ENCODE measurements around the gene ITPRIPL2. TPM values are rescaled to one million over a fixed set of nuclear protein-coding genes. Genes with fewer than 3 reads are reported as not detected.

The ITPRIPL2 gene
- polyA plus RNA-seq, 1 donor from 2014 or later: not detected

GRCh38 chr16:19090916-19091315, 22.8 kb upstream of the ITPRIPL2 start:
- H4K20me1 ChIP-seq (ENCODE audit: insufficient read depth): no peaks in the 10 kb centered on the region
- no peak overlapping the region for H3K27ac ChIP-seq (ENCODE audit: low read length)
- no peak overlapping the region for H3K9ac ChIP-seq (ENCODE audit: low read length)
- no peaks in the 10 kb centered on the region for H3K27me3 ChIP-seq (ENCODE audit: insufficient read depth, low read depth, low read length)
- no peak overlapping the region for H2AFZ ChIP-seq (ENCODE audit: low read depth, low read length)
- no peaks in the 10 kb centered on the region for H3F3A ChIP-seq (ENCODE audit: insufficient read depth, low read length, poor library complexity, severe bottlenecking)
- no peaks in the 10 kb centered on the region for H3K79me2 ChIP-seq (replicated peaks; ENCODE audit: insufficient read depth, low read length)
- no peaks in the 10 kb centered on the region for H3K36me3 ChIP-seq (ENCODE audit: insufficient read depth, low read length)
- no peak for TF ChIP-seq SMC3 (conservative IDR thresholded peaks at IDR 0.05; ENCODE audit: poor library complexity)
- no peak for TF ChIP-seq CTCF (IDR thresholded peaks at IDR 0.05; ENCODE audit: poor library complexity, severe bottlenecking)
- no peak for TF ChIP-seq TAF1 (IDR thresholded peaks at IDR 0.05; ENCODE audit: low read depth)
- no peak for TF ChIP-seq EP300 (conservative IDR thresholded peaks at IDR 0.05; ENCODE audit: poor library complexity, severe bottlenecking)
- no peak for TF ChIP-seq RAD21 (conservative IDR thresholded peaks at IDR 0.05)
- TF ChIP-seq MXI1 (conservative IDR thresholded peaks at IDR 0.05; ENCODE audit: poor library complexity, severe bottlenecking): no peak
- no peak for TF ChIP-seq POLR2AphosphoS5 (IDR thresholded peaks at IDR 0.05)
- TF ChIP-seq EZH2 (IDR thresholded peaks at IDR 0.05; ENCODE audit: borderline replicate concordance, insufficient read depth, low read length, poor library complexity, severe bottlenecking): no peak
- TF ChIP-seq REST (IDR thresholded peaks at IDR 0.05; ENCODE audit: borderline replicate concordance): no peak
- H3K4me2 ChIP-seq (ENCODE audit: low read length): no peak overlapping the region
- H3K4me3 ChIP-seq (ENCODE audit: low read length): no peak overlapping the region
- H3K9me2 ChIP-seq (ENCODE audit: insufficient read depth, low read length): no peaks in the 10 kb centered on the region
- H3K9me3 ChIP-seq (ENCODE audit: low read length): no peaks in the 10 kb centered on the region

DNA sequence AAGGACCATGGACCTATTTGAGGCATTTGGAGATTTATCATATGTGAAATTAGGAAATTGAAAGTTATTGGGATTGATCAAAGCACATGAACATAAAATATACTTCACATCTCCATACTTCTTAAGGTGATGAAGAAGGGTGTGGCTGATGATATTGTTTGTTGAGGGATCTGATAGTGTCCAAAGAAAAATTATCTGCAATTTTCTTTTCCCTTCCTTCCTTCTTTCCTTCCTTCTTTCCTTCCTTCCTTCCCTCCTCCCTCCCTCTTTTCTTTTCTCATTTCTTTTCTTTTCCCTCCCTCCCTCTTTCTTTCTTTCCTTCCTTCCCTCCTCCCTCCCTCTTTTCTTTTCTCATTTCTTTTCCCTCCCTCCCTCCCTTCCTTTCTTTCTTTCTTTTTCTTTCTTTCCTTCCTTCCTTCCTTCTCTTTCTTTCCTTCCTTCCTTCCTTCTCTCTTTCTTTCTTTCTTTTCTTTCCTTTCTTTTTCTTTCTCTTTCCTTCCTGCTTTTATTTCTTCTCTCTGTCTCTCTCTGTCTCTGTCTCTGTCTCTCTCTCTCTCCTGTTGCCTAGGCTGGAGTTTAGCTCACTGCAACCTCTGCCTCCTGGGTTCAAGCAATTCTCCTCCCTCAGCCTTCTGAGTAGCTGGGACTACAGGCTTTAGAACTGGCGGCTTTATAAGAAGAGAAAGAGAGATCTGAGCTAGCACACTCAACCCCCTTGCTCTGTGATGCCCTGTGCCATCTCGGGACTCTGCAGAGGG, 20.9 kb upstream of the ITPRIPL2 start:
- H3K9me3 ChIP-seq (ENCODE audit: low read length): no peaks in the 10 kb centered on the region
- H3K4me3 ChIP-seq (ENCODE audit: low read length): no peak overlapping the region
- no peak overlapping the region for H3K4me2 ChIP-seq (ENCODE audit: low read length)
- H2AFZ ChIP-seq (ENCODE audit: low read depth, low read length): no peak overlapping the region
- H3K79me2 ChIP-seq (replicated peaks; ENCODE audit: insufficient read depth, low read length): no peaks in the 10 kb centered on the region
- no peak overlapping the region for H3K9ac ChIP-seq (ENCODE audit: low read length)
- no peaks in the 10 kb centered on the region for H3F3A ChIP-seq (ENCODE audit: insufficient read depth, low read length, poor library complexity, severe bottlenecking)
- no peaks in the 10 kb centered on the region for H4K20me1 ChIP-seq (ENCODE audit: insufficient read depth)
- TF ChIP-seq MXI1 (conservative IDR thresholded peaks at IDR 0.05; ENCODE audit: poor library complexity, severe bottlenecking) (no peak), SMC3 (conservative IDR thresholded peaks at IDR 0.05; ENCODE audit: poor library complexity) (no peak), RAD21 (conservative IDR thresholded peaks at IDR 0.05) (no peak), TAF1 (IDR thresholded peaks at IDR 0.05; ENCODE audit: low read depth) (no peak), EZH2 (IDR thresholded peaks at IDR 0.05; ENCODE audit: borderline replicate concordance, insufficient read depth, low read length, poor library complexity, severe bottlenecking) (no peak), CTCF (IDR thresholded peaks at IDR 0.05; ENCODE audit: poor library complexity, severe bottlenecking) (no peak), EP300 (conservative IDR thresholded peaks at IDR 0.05; ENCODE audit: poor library complexity, severe bottlenecking) (no peak), REST (IDR thresholded peaks at IDR 0.05; ENCODE audit: borderline replicate concordance) (no peak), POLR2AphosphoS5 (IDR thresholded peaks at IDR 0.05) (no peak)
- no peaks in the 10 kb centered on the region for H3K9me2 ChIP-seq (ENCODE audit: insufficient read depth, low read length)
- H3K36me3 ChIP-seq (ENCODE audit: insufficient read depth, low read length): no peaks in the 10 kb centered on the region
- no peaks in the 10 kb centered on the region for H3K27me3 ChIP-seq (ENCODE audit: insufficient read depth, low read depth, low read length)
- no peak overlapping the region for H3K27ac ChIP-seq (ENCODE audit: low read length)

All from neural cell (in vitro differentiated cells).